Chondrocyte (in vitro differentiated cells): ENCODE results near the gene P2RX1. TPM values are rescaled to one million over a fixed set of nuclear protein-coding genes. Genes with fewer than 3 reads are reported as not detected.

Experiments
- DNase-seq: peaks from one replicate; pipeline ENCODE4 v3.0.0; 2021; ENCODE audit warnings: mixed read lengths, low spot score
- H3K27ac Mint-ChIP-seq: one replicate; pipeline ENCODE4 v1.8.0; 2021; ENCODE audit warnings: mild to moderate bottlenecking, moderate library complexity, mixed read lengths; ENCODE audit not compliant: unreplicated experiment
- H3K27me3 Mint-ChIP-seq: 2 replicates; pipeline ENCODE4 v1.8.0; 2021; ENCODE audit warnings: low read depth, mixed read lengths
- H3K36me3 Mint-ChIP-seq: 2 replicates; pipeline ENCODE4 v1.8.0; 2021; ENCODE audit warnings: low read depth, mixed read lengths
- H3K4me1 Mint-ChIP-seq: 2 replicates; pipeline ENCODE4 v1.8.0; 2021; ENCODE audit warnings: low read depth, mild to moderate bottlenecking, mixed read lengths
- H3K4me3 Mint-ChIP-seq: one replicate; pipeline ENCODE4 v1.8.0; 2021; ENCODE audit warnings: mild to moderate bottlenecking, moderate library complexity, mixed read lengths; ENCODE audit not compliant: unreplicated experiment
- H3K9me3 Mint-ChIP-seq: 2 replicates; pipeline ENCODE4 v1.8.0; 2021; ENCODE audit warnings: low read depth, mixed read lengths
- CTCF ChIP-seq: fragments of 200-600 bp; sonication (generic); IDR thresholded peaks from 2 replicates; pipeline ENCODE4 v1.5.0; 2021; ENCODE audit warnings: antibody characterized with exemption, mild to moderate bottlenecking, moderate library complexity
- total RNA-seq: library from RNA; stranded (reverse); gene quantifications from 3 replicates; pipeline ENCODE4 v1.2.1, GENCODE V29; 2021

P2RX1 gene
- total RNA-seq, 1 donor from 2014 or later: not detected

DNA sequence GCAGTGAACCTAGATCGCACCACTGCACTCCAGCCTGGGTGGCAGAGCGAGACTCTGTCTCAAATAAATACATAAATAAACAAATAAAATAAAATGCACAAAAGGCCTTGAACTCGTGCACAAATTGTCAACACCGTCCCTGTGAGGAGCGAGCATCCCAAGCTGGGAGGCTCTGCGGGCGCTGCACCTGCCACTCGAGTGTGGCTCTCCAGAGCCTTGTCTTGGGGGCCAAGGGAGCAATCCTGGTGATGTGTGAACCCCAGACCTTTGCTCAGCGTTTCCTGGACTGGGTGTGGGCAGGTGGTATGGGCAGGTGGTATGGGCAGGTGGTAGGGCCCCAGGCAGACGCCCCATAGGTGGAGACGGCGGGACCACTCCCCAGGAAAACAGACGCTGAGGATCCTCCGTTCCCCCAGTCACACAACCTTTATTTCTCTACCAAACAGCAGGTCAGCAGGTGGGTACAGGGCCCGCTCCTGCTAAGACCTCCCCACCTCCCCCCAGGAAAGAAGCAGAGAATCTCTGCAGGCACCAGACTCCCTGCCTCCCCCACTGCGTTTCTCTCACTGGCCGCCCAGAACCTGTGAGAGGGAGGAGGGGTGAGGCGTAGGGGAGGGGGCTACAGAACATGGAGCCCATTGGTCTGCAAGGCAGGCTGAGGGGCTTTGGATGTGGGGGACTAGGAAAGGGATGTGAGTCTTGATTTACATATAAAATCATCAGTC, 7.4 kb upstream of the P2RX1 start:
- DNase-seq: no peak
- TF ChIP-seq CTCF: no peak
- H3K27me3 Mint-ChIP-seq: peaks cover 8% of the 10 kb centered on the region
- peaks cover 19% of the 10 kb centered on the region for H3K4me1 Mint-ChIP-seq
- no peak overlapping the region for H3K4me3 Mint-ChIP-seq
- H3K27ac Mint-ChIP-seq: no peak overlapping the region
- no peaks in the 10 kb centered on the region for H3K9me3 Mint-ChIP-seq
- H3K36me3 Mint-ChIP-seq: no peaks in the 10 kb centered on the region

DNA sequence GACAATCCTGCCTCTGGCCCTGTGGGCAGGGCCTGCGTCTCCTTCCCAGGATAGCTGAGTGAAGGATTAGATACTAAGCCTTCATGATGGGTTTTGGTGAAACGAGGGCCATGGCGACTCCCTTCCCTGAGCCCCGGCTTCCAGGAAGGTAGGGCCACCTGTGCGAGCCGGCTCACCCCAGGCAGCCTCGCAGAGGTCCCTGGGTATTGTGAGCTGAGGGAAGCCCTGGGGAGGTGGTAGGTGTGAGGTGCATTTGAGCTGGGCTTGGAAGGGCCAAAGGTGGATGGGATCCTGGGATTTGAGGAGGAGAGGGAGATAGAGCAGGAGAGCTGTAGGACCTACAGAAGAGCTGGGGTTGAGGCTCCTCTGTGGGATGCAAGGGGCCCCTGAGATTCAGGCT, 6.5 kb upstream of the P2RX1 start:
- no peaks in the 10 kb centered on the region for H3K36me3 Mint-ChIP-seq
- no peaks in the 10 kb centered on the region for H3K9me3 Mint-ChIP-seq
- no peak overlapping the region for H3K27ac Mint-ChIP-seq
- no peak for TF ChIP-seq CTCF
- H3K27me3 Mint-ChIP-seq: peaks cover 8% of the 10 kb centered on the region
- no peak overlapping the region for H3K4me3 Mint-ChIP-seq
- DNase-seq: no peak
- H3K4me1 Mint-ChIP-seq: peaks cover 15% of the 10 kb centered on the region

- Mint-ChIP-seq H3K4me1 (peaks cover 5% of the 10 kb centered on the region), H3K4me3 (no peak overlapping the region), H3K27me3 (peaks cover 8% of the 10 kb centered on the region), H3K27ac (no peak overlapping the region), H3K9me3 (no peaks in the 10 kb centered on the region), H3K36me3 (no peaks in the 10 kb centered on the region)
- no peak for TF ChIP-seq CTCF
- no peak for DNase-seq
Observed at GRCh38 chr17:3921502-3922319, 5.4 kb upstream of the P2RX1 start.

- H3K4me3 Mint-ChIP-seq: no peak overlapping the region
- no peak overlapping the region for H3K27ac Mint-ChIP-seq
- DNase-seq: no peak
- no peaks in the 10 kb centered on the region for H3K36me3 Mint-ChIP-seq
- no peak for TF ChIP-seq CTCF
- H3K27me3 Mint-ChIP-seq: peaks cover 8% of the 10 kb centered on the region
- peaks cover 5% of the 10 kb centered on the region for H3K4me1 Mint-ChIP-seq
- H3K9me3 Mint-ChIP-seq: no peaks in the 10 kb centered on the region
Observed at GRCh38 chr17:3921006-3921405, 4.7 kb upstream of the P2RX1 start.

DNA sequence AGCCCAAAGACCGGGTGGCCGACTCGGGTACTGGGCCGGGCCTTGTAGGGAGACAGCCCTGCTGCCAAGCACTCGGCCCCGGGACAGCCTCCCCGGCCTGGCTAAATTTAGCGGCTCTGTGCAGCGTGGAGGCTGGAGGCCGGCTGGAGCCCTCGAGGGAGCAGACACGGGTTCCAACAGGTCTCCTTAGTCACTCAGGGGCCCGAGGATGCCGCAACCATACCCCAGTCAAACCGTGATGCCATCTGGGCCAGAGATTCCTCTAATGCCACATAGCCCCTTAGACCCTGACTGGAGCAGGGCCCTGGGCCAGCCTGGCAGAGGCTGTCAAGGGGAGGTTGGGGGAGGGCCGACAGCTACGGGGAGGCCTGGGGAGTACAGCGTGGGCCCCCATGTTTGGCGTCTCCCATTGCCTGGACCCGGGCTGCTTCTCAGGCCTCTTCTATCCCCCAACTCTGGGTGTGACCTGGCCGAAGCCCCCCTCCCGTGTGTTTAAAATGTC, 2.9 kb upstream of the P2RX1 start:
- H3K27ac Mint-ChIP-seq: no peak overlapping the region
- DNase-seq: no peak
- TF ChIP-seq CTCF: no peak

More for the DNA sequence above, 2.9 kb upstream of the P2RX1 start:
- Mint-ChIP-seq H3K27me3 (peaks cover 2% of the 10 kb centered on the region), H3K36me3 (no peaks in the 10 kb centered on the region), H3K9me3 (no peaks in the 10 kb centered on the region), H3K4me1 (peaks cover 5% of the 10 kb centered on the region), H3K4me3 (no peak overlapping the region)
